Mesendoderm (in vitro differentiated cells): ENCODE results near the gene RNF2. TPM values are rescaled to one million over a fixed set of nuclear protein-coding genes. Genes with fewer than 3 reads are reported as not detected.

Experiments used
- DNase-seq: peaks from one replicate; pipeline ENCODE4 v3.0.0; 2013
- H2AK5ac ChIP-seq: 2 replicates; pipeline ENCODE4 v1.6.1; 2013; ENCODE audit warnings: low read length, inconsistent platforms
- H2BK120ac ChIP-seq: 2 replicates; pipeline ENCODE4 v1.6.1; 2013; ENCODE audit warnings: low read depth, mild to moderate bottlenecking, low read length, moderate library complexity, mixed read lengths
- H2BK15ac ChIP-seq: replicated peaks from 2 replicates; pipeline ENCODE4 v1.6.1; 2013; ENCODE audit warnings: low read depth, mild to moderate bottlenecking, moderate library complexity
- H2BK5ac ChIP-seq: 2 replicates; pipeline ENCODE4 v1.6.1; 2013; ENCODE audit warnings: low read length, inconsistent platforms
- H3K18ac ChIP-seq: 2 replicates; pipeline ENCODE4 v1.6.1; 2013; ENCODE audit warnings: mild to moderate bottlenecking, low read length, mixed read lengths
- H3K23ac ChIP-seq: one replicate; pipeline ENCODE4 v1.6.1; 2013; ENCODE audit warnings: low read length
- H3K27ac ChIP-seq: 2 replicates; pipeline ENCODE4 v1.5.1; 2013; ENCODE audit warnings: low read depth, mild to moderate bottlenecking, inconsistent platforms, low read length, moderate library complexity
- H3K27me3 ChIP-seq: 2 replicates; pipeline ENCODE4 v1.6.1; 2013; ENCODE audit warnings: low read length, control low read depth, mild to moderate bottlenecking, inconsistent platforms; ENCODE audit not compliant: insufficient read depth, poor library complexity
- H3K36me3 ChIP-seq: 2 replicates; pipeline ENCODE4 v1.6.1; 2013; ENCODE audit warnings: low read length, inconsistent platforms; ENCODE audit not compliant: control insufficient read depth, insufficient read depth
- H3K4ac ChIP-seq: one replicate; pipeline ENCODE4 v1.6.1; 2013; ENCODE audit warnings: low read depth, mild to moderate bottlenecking, low read length, moderate library complexity
- H3K4me1 ChIP-seq: 2 replicates; pipeline ENCODE4 v1.6.1; 2013; ENCODE audit warnings: low read depth, low read length, inconsistent platforms; ENCODE audit not compliant: control insufficient read depth
- H3K4me2 ChIP-seq: 2 replicates; pipeline ENCODE4 v1.6.1; 2013; ENCODE audit warnings: low read length
- H3K4me3 ChIP-seq: 2 replicates; pipeline ENCODE4 v1.5.1; 2013; ENCODE audit warnings: mild to moderate bottlenecking, low read length
- H3K56ac ChIP-seq: one replicate; pipeline ENCODE4 v1.6.1; 2013; ENCODE audit warnings: low read length
- H3K79me1 ChIP-seq: 2 replicates; pipeline ENCODE4 v1.6.1; 2013; ENCODE audit warnings: low read length, inconsistent platforms
- H3K79me2 ChIP-seq: 2 replicates; pipeline ENCODE4 v1.6.1; 2013; ENCODE audit warnings: mild to moderate bottlenecking, low read length; ENCODE audit not compliant: control insufficient read depth, insufficient read depth
- H3K9ac ChIP-seq: 2 replicates; pipeline ENCODE4 v1.6.1; 2013; ENCODE audit warnings: low read length, inconsistent platforms
- H4K5ac ChIP-seq: one replicate; pipeline ENCODE4 v1.6.1; 2013; ENCODE audit warnings: low read length
- H4K8ac ChIP-seq: one replicate; pipeline ENCODE4 v1.6.1; 2013; ENCODE audit warnings: low read depth, mild to moderate bottlenecking, control low read depth, low read length, moderate library complexity
- WGBS: extraction: QIAGEN DNeasy Blood & Tissue Kit; methylation state at CpG from one replicate; pipeline ENCODE4 v1.1.7; 2013; ENCODE audit warnings: low lambda C conversion rate, missing lambda C conversion rate; ENCODE audit not compliant: insufficient coverage; ENCODE audit errors: extremely low coverage; 5-methylcytosine and 5-hydroxymethylcytosine counted together
- small RNA-seq: library from polyadenylated mRNA; stranded (forward); fragments of <200 nt; extraction: miRNeasy Mini kit (QIAGEN cat#:217004); gene quantifications from one replicate; pipeline ENCODE3, GENCODE V24; 2013; ENCODE audit not compliant: insufficient read depth

The RNF2 gene

GRCh38 chr1:185151215-185151614 lies 105.9 kb downstream of the RNF2 start:
- no peak overlapping the region for H2AK5ac ChIP-seq
- no peak overlapping the region for H3K23ac ChIP-seq
- no peak overlapping the region for H2BK5ac ChIP-seq
- no peaks in the 10 kb centered on the region for H3K4me1 ChIP-seq
- H3K18ac ChIP-seq = no peak overlapping the region
- H3K4ac ChIP-seq = no peak overlapping the region
- H3K27ac ChIP-seq = no peak overlapping the region
- no peak overlapping the region for H3K9ac ChIP-seq
- H4K8ac ChIP-seq = no peak overlapping the region
- no peaks in the 10 kb centered on the region for H3K79me1 ChIP-seq
- no peak overlapping the region for H3K4me3 ChIP-seq
- no peak overlapping the region for H3K4me2 ChIP-seq
- H2BK15ac ChIP-seq = no peak overlapping the region
- no peaks in the 10 kb centered on the region for H3K79me2 ChIP-seq
- H2BK120ac ChIP-seq = no peak overlapping the region
- H3K27me3 ChIP-seq = no peaks in the 10 kb centered on the region
- no peak overlapping the region for H3K56ac ChIP-seq
- H4K5ac ChIP-seq = no peak overlapping the region
- DNase-seq = no peak
- WGBS = no CpG with 5 or more reads among the region's 5 CpGs
- H3K36me3 ChIP-seq = no peaks in the 10 kb centered on the region

Small RNAs within 50 kb of the gene (small RNA-seq; reads per million reads assigned to genes)
- gene RNA5SP72 = not detected
